K562 (cell line): ENCODE measurements around the gene RAB6A. TPM values are rescaled to one million over a fixed set of nuclear protein-coding genes. Genes with fewer than 3 reads are reported as not detected.
A peak's percentile ranks its signal among the peaks of the same experiment; 100 is the strongest.

Experiments
- ATAC-seq: fragments of 200-7000 bp; cut with Tn5 transposase; 3 replicates; pipeline ENCODE4 v1.9.1; 2020; ENCODE audit warnings: moderate library complexity
- BruUV-seq: library from RNA; stranded (reverse); fragments of 400-500 nt; replicated peaks from 2 replicates; lab custom pipeline; 2021; lab: Mats Ljungman, UMichigan
- CTCF ChIA-PET: fragments of 300-600 bp; formaldehyde crosslinking; extraction: SDS; loops from one replicate; lab custom pipeline; 2021; ENCODE audit warnings: low intra/inter-chr PET ratio; lab: Yijun Ruan, JAX
- POLR2A ChIA-PET: fragments of 300-600, 350-650 bp; sonication (Branson Sonifier 250); formaldehyde crosslinking; extraction: SDS; loops from one replicate; lab custom pipeline; 2021; ENCODE audit warnings: antibody characterized with exemption, inconsistent platforms; lab: Yijun Ruan, JAX
- DNase-seq, 4 experiments: peaks; one replicate each; pipeline versions ENCODE4 v3.0.0 to v3.0.0-alpha.2; 2011 to 2018; ENCODE audit warnings: low spot score in 3 of 4, mixed read lengths in 3 of 4; ENCODE audit errors: extremely low read depth in 1 of 4
- FAIRE-seq: peaks from 2 replicates; lab custom pipeline; 2011; peaks lifted over from hg19 to GRCh38; lab: Jason Lieb, UNC
- H2AFZ ChIP-seq: 2 replicates; pipeline ENCODE4 v1.6.0; 2011; ENCODE audit warnings: low read depth, low read length, control low read depth, inconsistent platforms
- H3K27ac ChIP-seq: fragments of 200-600 bp; 3 replicates; pipeline ENCODE4 v1.8.0; 2011; ENCODE audit warnings: low read depth, mild to moderate bottlenecking, control low read depth, inconsistent platforms, low read length, moderate library complexity, mixed read lengths; ENCODE audit errors: extremely low read depth
- H3K27me3 ChIP-seq, 2 experiments: fragments of 300-600 bp in 1 of 2; 2 replicates in 1 of 2; 3 replicates in 1 of 2; pipeline versions ENCODE4 v1.6.0 to v1.8.0; 2011; ENCODE audit warnings: inconsistent platforms in 2 of 2, low read length in 2 of 2, mild to moderate bottlenecking in 1 of 2, mixed read lengths in 1 of 2, moderate library complexity in 1 of 2; ENCODE audit not compliant: control insufficient read depth in 2 of 2, insufficient read depth in 2 of 2
- H3K36me3 ChIP-seq: fragments of 300-600 bp; 3 replicates; pipeline ENCODE4 v1.8.0; 2011; ENCODE audit warnings: mild to moderate bottlenecking, low read length, inconsistent platforms; ENCODE audit not compliant: control insufficient read depth, insufficient read depth
- H3K4me1 ChIP-seq, 2 experiments: fragments of 200-600 bp in 1 of 2; replicated peaks in 1 of 2; 2 replicates in 1 of 2; 3 replicates in 1 of 2; pipeline versions ENCODE4 v1.5.1 to v1.8.0; 2011; ENCODE audit warnings: inconsistent platforms in 2 of 2, low read length in 2 of 2, mild to moderate bottlenecking in 1 of 2, mixed read lengths in 1 of 2, moderate library complexity in 1 of 2; ENCODE audit not compliant: control insufficient read depth in 2 of 2, insufficient read depth in 2 of 2
- H3K4me2 ChIP-seq: 2 replicates; pipeline ENCODE4 v1.6.1; 2011; ENCODE audit warnings: low read length, control low read depth, inconsistent platforms, mixed read lengths; ENCODE audit not compliant: insufficient read depth
- H3K4me3 ChIP-seq: fragments of 200-600 bp; sonication (generic), shearing (Covaris generic); 2 replicates; pipeline ENCODE4 v1.5.1; 2016; ENCODE audit warnings: control low read depth, inconsistent platforms
- H3K79me2 ChIP-seq: fragments of 200-600 bp; 3 replicates; pipeline ENCODE4 v1.8.0; 2011; ENCODE audit warnings: low read length, inconsistent platforms; ENCODE audit not compliant: control insufficient read depth, insufficient read depth
- H3K9ac ChIP-seq, 2 experiments: 2 replicates each; pipeline versions ENCODE4 v1.6.0 to v1.6.1; 2011; ENCODE audit warnings: low read depth in 2 of 2, low read length in 2 of 2, control low read depth in 1 of 2, inconsistent platforms in 1 of 2, mild to moderate bottlenecking in 1 of 2, mixed read lengths in 1 of 2; ENCODE audit not compliant: insufficient read depth in 1 of 2
- H3K9me1 ChIP-seq: one replicate; pipeline ENCODE4 v1.6.0; 2011; ENCODE audit warnings: inconsistent platforms, mild to moderate bottlenecking, low read length, moderate library complexity; ENCODE audit not compliant: control insufficient read depth, insufficient read depth
- H3K9me3 ChIP-seq: replicated peaks from 2 replicates; pipeline ENCODE4 v1.5.1; 2011; ENCODE audit warnings: low read depth, low read length, inconsistent platforms; ENCODE audit not compliant: control insufficient read depth, insufficient read depth
- H4K20me1 ChIP-seq: replicated peaks from 2 replicates; pipeline ENCODE4 v1.6.1; 2011; ENCODE audit warnings: low read length, inconsistent platforms, mixed read lengths; ENCODE audit not compliant: control insufficient read depth, insufficient read depth
- GTF2E2 ChIP-seq: fragments of 200-800 bp; sonication (Bioruptor generic); IDR thresholded peaks from 2 replicates; pipeline ENCODE4 v1.6.1; 2016; ENCODE audit warnings: missing genetic modification characterization, missing compliant biosample characterization
- RBM25 ChIP-seq: fragments of 200-400 bp; formaldehyde crosslinking; IDR thresholded peaks from 2 replicates; pipeline ENCODE4 v1.6.1; 2018; ENCODE audit warnings: low read length, low read depth, moderate library complexity; ENCODE audit not compliant: severe bottlenecking
- SIN3A ChIP-seq, 2 experiments: fragments of 150-350 bp in 1 of 2; IDR thresholded peaks; 2 replicates each; pipeline ENCODE4 v1.6.1; 2011 to 2016; ENCODE audit warnings: borderline replicate concordance in 2 of 2, low read depth in 2 of 2, low read length in 2 of 2, mild to moderate bottlenecking in 2 of 2, moderate library complexity in 2 of 2; ENCODE audit not compliant: control insufficient read depth in 1 of 2
- SP2 ChIP-seq: IDR thresholded peaks from 2 replicates; pipeline ENCODE4 v1.6.1; 2011; ENCODE audit warnings: mild to moderate bottlenecking, low read depth, low read length, moderate library complexity; ENCODE audit not compliant: poor library complexity, severe bottlenecking; ENCODE audit errors: extremely low read depth
- ZBTB1 ChIP-seq: sonication (generic); formaldehyde crosslinking; IDR thresholded peaks from 2 replicates; pipeline ENCODE4 v1.8.1; 2023; ENCODE audit warnings: missing genetic modification reagents, low read depth, mild to moderate bottlenecking, borderline replicate concordance
- ZNF354B ChIP-seq: fragments of 250-450 bp; sonication (Bioruptor Pico); IDR thresholded peaks from 2 replicates; pipeline ENCODE4 v1.4.0; 2020
- WGBS: fragments of 100-300 bp; shearing (Covaris generic); methylation state at CpG from one replicate; pipeline ENCODE4 v1.1.6; 2016; ENCODE audit warnings: low coverage, mixed read lengths; ENCODE audit not compliant: insufficient coverage; ENCODE audit errors: missing lambda C conversion rate; 5-methylcytosine and 5-hydroxymethylcytosine counted together
- in situ Hi-C: fragments of 300-500 bp; cut with MboI; formaldehyde crosslinking; loops from 4 replicates; pipeline ENCODE4 v1.15.0; 2018; ENCODE audit warnings: inconsistent platforms, mixed read lengths
- intact Hi-C: fragments of 100-400 bp; cut with micrococcal nuclease; formaldehyde crosslinking; loops from 2 replicates; pipeline ENCODE4 v1.14.2; 2022
- polyA plus RNA-seq, 8 experiments: library from polyadenylated mRNA; depleted of rRNA in 4 of 8; stranded (reverse) in 5 of 8; unstranded in 3 of 8; fragments of >200 nt; fragmentation: Nextera tagmentation in 2 of 8; fragmentation: Illumina TruSeq in 1 of 8; extraction: Ambion mirVana in 2 of 8; extraction: Trizol in 1 of 8; gene quantifications; 2 replicates each; pipeline versions ENCODE4 v1.2.1 to v1.2.3, GENCODE V29; 2011 to 2014; ENCODE audit warnings: inconsistent platforms in 1 of 8, missing spikeins in 1 of 8
- total RNA-seq, 7 experiments: library from RNA; depleted of rRNA in 6 of 7; stranded (reverse); fragments of >200 nt in 6 of 7; fragmentation: Illumina TruSeq in 2 of 7; extraction: Trizol in 2 of 7; gene quantifications; 2 replicates each; pipeline versions ENCODE4 v1.2.1 to v1.2.3, GENCODE V29; 2011 to 2021; ENCODE audit warnings: low replicate concordance in 1 of 7
- TF ChIP-seq, protein P1 (sequence below): fragments of 250-450 bp; sonication (Bioruptor Pico); IDR thresholded peaks from 2 replicates; pipeline ENCODE4 v1.8.0; 2022; ENCODE audit warnings: inconsistent platforms

The RAB6A gene
- total and polyA plus RNA-seq, 9 of the 15 experiments (the other 6 are each of a cell fraction or from before 2014, with no cell fraction given): 14.0 to 95.3 (median 45.4) TPM

DNA sequence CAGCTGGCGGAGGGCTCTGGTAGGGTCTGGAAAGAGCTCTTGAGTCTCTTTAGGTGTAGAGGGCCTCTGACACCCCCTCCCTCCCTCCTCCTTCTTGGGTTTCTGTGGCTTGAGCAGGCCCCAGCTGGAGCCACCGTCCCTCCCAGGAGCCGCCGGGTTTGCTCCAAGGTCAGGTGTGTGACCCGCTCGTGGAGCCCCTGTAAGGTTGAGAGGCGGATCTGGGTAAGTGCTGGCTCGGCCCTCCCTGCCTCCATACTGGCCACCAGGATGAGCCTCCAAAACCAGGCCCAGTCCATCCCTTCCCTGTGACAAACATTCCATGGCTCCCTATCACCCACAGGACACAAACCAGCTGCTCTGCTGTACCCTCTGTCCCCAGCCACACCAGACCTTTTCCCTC lies 105.2 kb downstream of the RAB6A start (continued):
- TF ChIP-seq, protein P1, sequence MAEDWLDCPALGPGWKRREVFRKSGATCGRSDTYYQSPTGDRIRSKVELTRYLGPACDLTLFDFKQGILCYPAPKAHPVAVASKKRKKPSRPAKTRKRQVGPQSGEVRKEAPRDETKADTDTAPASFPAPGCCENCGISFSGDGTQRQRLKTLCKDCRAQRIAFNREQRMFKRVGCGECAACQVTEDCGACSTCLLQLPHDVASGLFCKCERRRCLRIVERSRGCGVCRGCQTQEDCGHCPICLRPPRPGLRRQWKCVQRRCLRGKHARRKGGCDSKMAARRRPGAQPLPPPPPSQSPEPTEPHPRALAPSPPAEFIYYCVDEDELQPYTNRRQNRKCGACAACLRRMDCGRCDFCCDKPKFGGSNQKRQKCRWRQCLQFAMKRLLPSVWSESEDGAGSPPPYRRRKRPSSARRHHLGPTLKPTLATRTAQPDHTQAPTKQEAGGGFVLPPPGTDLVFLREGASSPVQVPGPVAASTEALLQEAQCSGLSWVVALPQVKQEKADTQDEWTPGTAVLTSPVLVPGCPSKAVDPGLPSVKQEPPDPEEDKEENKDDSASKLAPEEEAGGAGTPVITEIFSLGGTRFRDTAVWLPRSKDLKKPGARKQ (CRISPR knock-in tag): no peak
- no peak for TF ChIP-seq ZNF354B (CRISPR knock-in tag)

DNA sequence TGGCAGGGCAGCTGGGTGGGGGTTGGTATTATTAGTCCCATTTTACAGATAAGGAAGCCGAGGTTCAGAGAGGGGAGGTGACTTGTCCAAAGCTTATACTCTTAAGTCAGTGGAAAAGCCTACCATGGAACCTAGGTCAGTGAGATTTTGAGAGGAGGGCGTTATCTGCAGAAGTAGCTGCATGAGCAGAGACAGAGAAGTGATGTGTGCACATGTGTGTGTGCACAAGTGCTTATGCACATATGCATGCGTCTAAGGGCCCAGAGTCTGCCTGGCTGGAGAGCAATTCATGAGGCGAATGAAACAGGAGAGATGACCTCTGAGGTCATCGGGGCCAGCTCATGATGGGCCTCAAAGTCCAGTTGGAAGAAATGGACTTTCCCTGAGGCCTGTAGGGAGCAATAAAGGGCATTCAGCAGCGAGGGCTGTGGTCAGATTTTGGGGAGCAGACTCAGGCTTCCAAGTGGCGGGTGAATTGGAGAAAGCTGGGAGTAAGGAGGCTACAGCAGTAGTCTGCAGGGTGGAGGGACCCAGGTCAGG lies 106.3 kb downstream of the RAB6A start:
- Histone ChIP-seq H4K20me1 (no peaks in the 10 kb centered on the region), H3K27me3 (peaks cover 16 to 50% of the 10 kb centered on the region in 2 experiments), H2AFZ (no peak overlapping the region), H3K9me1 (no peaks in the 10 kb centered on the region), H3K36me3 (no peaks in the 10 kb centered on the region), H3K27ac (no peak overlapping the region), H3K4me1 (no peaks in the 10 kb centered on the region; a peak in 1 of 5 replicates), H3K9me3 (no peaks in the 10 kb centered on the region), H3K4me2 (no peak overlapping the region), H3K9ac (no peak overlapping the region), H3K79me2 (no peaks in the 10 kb centered on the region), H3K4me3 (no peak overlapping the region)
- intact Hi-C loops: no loop called here
- FAIRE-seq (no peak), DNase-seq (no peak), ATAC-seq (no peak)
- ChIA-PET POLR2A (interaction anchor here (0.6 kb wide), 3 partner anchors 17 to 214 kb away, joined by 3 to 4 read pairs (median 3); no protein-coding TSS in a partner anchor), CTCF (no interaction called here)
- in situ Hi-C loops: loop anchor here (5.0 kb wide), 1 partner anchor 252 kb away; no protein-coding TSS in a partner anchor
- WGBS: 14% methylated on average over 7 of the region's 7 CpGs
- no peak for TF ChIP-seq ZBTB1 (CRISPR knock-in tag)
- no peak for TF ChIP-seq ZNF354B (CRISPR knock-in tag)
- no peak for TF ChIP-seq GTF2E2 (tag)
- no peak for TF ChIP-seq SIN3A (IDR thresholded peaks at IDR 0.05; ENCODE audit: borderline replicate concordance in 2 of 2, control insufficient read depth in 1 of 2, low read depth in 2 of 2, low read length in 2 of 2)
- TF ChIP-seq RBM25: peak; percentile 23
- TF ChIP-seq SP2: no peak
- TF ChIP-seq, all 486 proteins: peak for 1
- no TSS peak for BruUV-seq
